Heart left ventricle (tissue), 16 donors: ENCODE measurements around the gene SBSN. TPM values are rescaled to one million over a fixed set of nuclear protein-coding genes. Genes with fewer than 3 reads are reported as not detected.

Experiments used
- ATAC-seq, 4 donors: fragments of 200-7000 bp; cut with Tn5 transposase; one replicate each; pipeline ENCODE4 v1.9.1; 2020 to 2022; ENCODE audit warnings: moderate library complexity in 4 of 4, mild to moderate bottlenecking in 3 of 4, moderate number of reproducible peaks in 1 of 4
- DNase-seq, 5 donors: peaks; one replicate each; pipeline ENCODE4 v3.0.0-alpha.2; 2020
- H3K27ac ChIP-seq, 12 donors: fragments of 200-600 bp; sonication (generic) in 4 of 12; one replicate each; pipeline versions ENCODE4 v1.5.0 to v1.8.0; 2016 to 2022; ENCODE audit warnings: mild to moderate bottlenecking in 2 of 12
- H3K27me3 ChIP-seq, 9 donors: fragments of 200-600 bp; sonication (generic) in 2 of 9; one replicate each; pipeline versions ENCODE4 v1.5.1 to v1.8.0; 2016 to 2022; ENCODE audit warnings: mild to moderate bottlenecking in 3 of 9
- H3K36me3 ChIP-seq, 9 donors: fragments of 200-600 bp; sonication (generic) in 2 of 9; one replicate each; pipeline versions ENCODE4 v1.5.0 to v1.8.0; 2018 to 2022; ENCODE audit warnings: mild to moderate bottlenecking in 2 of 9
- H3K4me1 ChIP-seq, 12 donors: fragments of 200-600 bp; sonication (generic) in 4 of 12; one replicate each; pipeline versions ENCODE4 v1.5.0 to v1.8.0; 2016 to 2022; ENCODE audit warnings: mild to moderate bottlenecking in 3 of 12
- H3K4me3 ChIP-seq, 12 donors: fragments of 200-600 bp; sonication (generic) in 4 of 12; one replicate each; pipeline versions ENCODE4 v1.5.0 to v1.8.0; 2017 to 2022; ENCODE audit warnings: mild to moderate bottlenecking in 9 of 12, moderate library complexity in 4 of 12
- H3K9me3 ChIP-seq, 12 donors: fragments of 200-600 bp; sonication (generic) in 4 of 12; one replicate each; pipeline versions ENCODE4 v1.5.0 to v1.8.0; 2016 to 2022; ENCODE audit warnings: mild to moderate bottlenecking in 1 of 12
- CTCF ChIP-seq, 12 donors: fragments of 200-600 bp; sonication (generic) in 4 of 12; IDR thresholded peaks; one replicate each; pipeline versions ENCODE4 v1.5.0 to v1.8.0; 2018 to 2022; ENCODE audit warnings: antibody characterized with exemption in 12 of 12, mild to moderate bottlenecking in 5 of 12
- POLR2A ChIP-seq, 2 donors: fragments of 450-650 bp; IDR thresholded peaks; one replicate each; pipeline ENCODE4 v1.6.1; 2017; ENCODE audit warnings: antibody characterized with exemption in 2 of 2, mild to moderate bottlenecking in 2 of 2, moderate library complexity in 2 of 2
- WGBS, 4 donors: extraction: QIAGEN DNeasy Blood & Tissue Kit in 2 of 4; methylation state at CpG; one replicate each; pipeline versions ENCODE4 v1.1.5 to v1.1.7; 2013 to 2018; 5-methylcytosine and 5-hydroxymethylcytosine counted together
- intact Hi-C, 10 donors: fragments of 100-400 bp; cut with DNase I; formaldehyde crosslinking; loops; one replicate each; pipeline versions ENCODE4 v1.11.1 to v1.14.2; 2022
- polyA plus RNA-seq, 2 donors: library from polyadenylated mRNA; stranded (reverse); fragments of 200-250 nt; gene quantifications; one replicate each; pipeline ENCODE4 v1.2.3, GENCODE V29; 2013
- total RNA-seq, 9 donors: library from RNA; depleted of rRNA in 2 of 9; stranded (reverse); fragments of >200 nt in 2 of 9; fragmentation: NEBNext Ultra II Directional in 3 of 9; extraction: Animal tissue kit (Norgen Biotek cat#: 25700) in 3 of 9; gene quantifications; one replicate each; pipeline versions ENCODE4 v1.1.0 to v1.2.4, GENCODE V29; 2016 to 2023
- donor health status: ischemic (EF 13 %, LVEDD 7.1; RV severe dilation, severe dysfunction).
- donor health status: healthy with polysubstance abuse.
- donor health status: DM: no; HTN: yes; CAD: no.
- donor health status: DM: no; HTN: no; CAD: no.
- donor health status: ischemic (EF 25% LVEDD 6.9; RV normal size, moderate dysfunction).
- donor health status: ischemic (EF 25% LVEDD 5.7; RV mildly dilated, moderate dysfunction).
- donor health status: healthy.
- donor health status: DM: yes; HTN: yes; CAD: no.
- donor health status: ischemic (EF 35%, LVEDD 5.7; RV mildly dilated, moderate dysfunction).
- donor health status: nonischemic (EF 11% LVEDD 7.7; RV severe dilation, severe dysfunction).
- donor health status: DM: yes; HTN: yes; CAD: no.
- donor health status: PGD.
- donor health status: ischemic (EF 29% LVEDD 5.4; RV normal size, mild dysfunction).
- donor health status: nonischemic (EF 23%, LVEDD 6.1; RV moderate dilation, normal function).

The SBSN gene
- total and polyA plus RNA-seq, 11 donors, result not detected

- no peak overlapping the region for H3K27ac ChIP-seq
- ATAC-seq, result no peak
- no peaks in the 10 kb centered on the region for H3K9me3 ChIP-seq
- TF ChIP-seq CTCF (IDR thresholded peaks at IDR 0.05) (no peak), POLR2A (IDR thresholded peaks at IDR 0.05) (no peak)
- no peaks in the 10 kb centered on the region for H3K36me3 ChIP-seq
- H3K27me3 ChIP-seq, result peaks cover 1 to 16% (median 7%) of the 10 kb centered on the region in 9 donors
- no peak for DNase-seq
- no peak overlapping the region for H3K4me3 ChIP-seq
- peaks cover 0 to 13% (median 4%) of the 10 kb centered on the region in 12 donors for H3K4me1 ChIP-seq
- 69 to 76% (median 75%) methylated on average over 7 to 14 of the region's 14 CpGs for WGBS, 4 donors
- intact Hi-C loops, result no loop called here
Measured at GRCh38 chr19:35553385-35554000, 25.4 kb upstream of the SBSN start.

GRCh38 chr19:35552534-35553384, 24.6 kb upstream of the SBSN start:
- H3K27ac ChIP-seq, result no peak overlapping the region
- peaks cover 0 to 9% (median 0%) of the 10 kb centered on the region in 9 donors for H3K27me3 ChIP-seq
- 70 to 79% (median 72%) methylated on average over 13 of the region's 13 CpGs for WGBS, 4 donors
- peaks cover 0 to 6% (median 0%) of the 10 kb centered on the region in 12 donors for H3K4me1 ChIP-seq
- peaks cover 0 to 2% (median 0%) of the 10 kb centered on the region in 9 donors for H3K36me3 ChIP-seq
- ATAC-seq (no peak), DNase-seq (no peak)
- intact Hi-C loops, result no loop called here
- H3K9me3 ChIP-seq, result no peaks in the 10 kb centered on the region
- no peak overlapping the region for H3K4me3 ChIP-seq
- TF ChIP-seq CTCF (IDR thresholded peaks at IDR 0.05) (no peak), POLR2A (IDR thresholded peaks at IDR 0.05) (no peak)

GRCh38 chr19:35551091-35551810, 23.1 kb upstream of the SBSN start:
- Histone ChIP-seq H3K27me3 (peaks cover 0 to 2% (median 0%) of the 10 kb centered on the region in 9 donors), H3K4me3 (no peak overlapping the region), H3K36me3 (peaks cover 0 to 12% (median 0%) of the 10 kb centered on the region in 9 donors), H3K27ac (no peak overlapping the region), H3K4me1 (peaks cover 0 to 13% (median 7%) of the 10 kb centered on the region in 12 donors), H3K9me3 (no peaks in the 10 kb centered on the region)
- DNase-seq (no peak), ATAC-seq (no peak)
- TF ChIP-seq POLR2A (IDR thresholded peaks at IDR 0.05) (no peak), CTCF (IDR thresholded peaks at IDR 0.05) (no peak)
- intact Hi-C loops, result no loop called here
- 82 to 88% (median 86%) methylated on average over 21 of the region's 21 CpGs for WGBS, 4 donors
